Endodermal cell (in vitro differentiated cells): ENCODE data around the gene CASP8AP2. TPM values are rescaled to one million over a fixed set of nuclear protein-coding genes. Genes with fewer than 3 reads are reported as not detected.
A peak's percentile ranks its signal among the peaks of the same experiment; 100 is the strongest.

Experiments used
- DNase-seq: peaks from one replicate; pipeline ENCODE4 v3.0.0-alpha.2; 2017
- H3K27ac ChIP-seq: 2 replicates; pipeline ENCODE4 v1.5.1; 2013; ENCODE audit warnings: mild to moderate bottlenecking, low read depth, low read length, moderate library complexity
- H3K27me3 ChIP-seq: 2 replicates; pipeline ENCODE4 v1.6.1; 2013; ENCODE audit warnings: mild to moderate bottlenecking, low read length, moderate library complexity; ENCODE audit not compliant: insufficient read depth, control insufficient read depth, poor library complexity, severe bottlenecking
- H3K36me3 ChIP-seq: 2 replicates; pipeline ENCODE4 v1.7.0; 2013; ENCODE audit warnings: mild to moderate bottlenecking, low read length, moderate library complexity; ENCODE audit not compliant: control insufficient read depth, insufficient read depth
- H3K4me1 ChIP-seq: one replicate; pipeline ENCODE4 v1.7.0; 2013; ENCODE audit warnings: low read length; ENCODE audit not compliant: control insufficient read depth, insufficient read depth
- H3K4me3 ChIP-seq: 2 replicates; pipeline ENCODE4 v1.5.1; 2013; ENCODE audit warnings: mild to moderate bottlenecking, low read length, moderate library complexity
- H3K9ac ChIP-seq: 2 replicates; pipeline ENCODE4 v1.6.1; 2013; ENCODE audit warnings: mild to moderate bottlenecking, low read length, moderate library complexity; ENCODE audit not compliant: poor library complexity, severe bottlenecking; ENCODE audit errors: extremely low read depth
- H3K9me3 ChIP-seq: 2 replicates; pipeline ENCODE4 v1.6.1; 2013; ENCODE audit warnings: mild to moderate bottlenecking, low read length, moderate library complexity; ENCODE audit not compliant: control insufficient read depth
- H3K27ac Mint-ChIP-seq: 2 replicates; pipeline ENCODE4 v1.8.0; 2020; ENCODE audit warnings: mixed read lengths
- H3K27me3 Mint-ChIP-seq: 2 replicates; pipeline ENCODE4 v1.8.0; 2021; ENCODE audit warnings: mild to moderate bottlenecking, mixed read lengths; ENCODE audit not compliant: insufficient read depth
- H3K36me3 Mint-ChIP-seq: 2 replicates; pipeline ENCODE4 v1.8.0; 2020; ENCODE audit warnings: low read depth, mixed read lengths
- H3K4me1 Mint-ChIP-seq: 2 replicates; pipeline ENCODE4 v1.8.0; 2020; ENCODE audit warnings: mixed read lengths
- H3K4me3 Mint-ChIP-seq: 2 replicates; pipeline ENCODE4 v1.8.0; 2020; ENCODE audit warnings: mild to moderate bottlenecking, moderate library complexity, mixed read lengths
- H3K9me3 Mint-ChIP-seq: 2 replicates; pipeline ENCODE4 v1.8.0; 2020; ENCODE audit warnings: mild to moderate bottlenecking, mixed read lengths
- CTCF ChIP-seq: fragments of 200-600 bp; sonication (generic); conservative IDR thresholded peaks from 2 replicates; pipeline ENCODE4 v1.5.0; 2021; ENCODE audit warnings: antibody characterized with exemption, mild to moderate bottlenecking
- WGBS, 2 experiments: methylation state at CpG; one replicate each; pipeline versions ENCODE4 v1.1.5 to v1.1.7; 2013; ENCODE audit warnings: missing lambda C conversion rate in 2 of 2, mixed read lengths in 1 of 2; ENCODE audit not compliant: insufficient coverage in 1 of 2, insufficient read length in 1 of 2; 5-methylcytosine and 5-hydroxymethylcytosine counted together
- total RNA-seq, 2 donors: library from RNA; stranded (reverse); fragmentation: NEBNext Ultra II Directional in 1 of 2; extraction: Animal tissue kit (Norgen Biotek cat#: 25700) in 1 of 2; gene quantifications; 2 replicates in 1 of 2; 3 replicates in 1 of 2; pipeline ENCODE4 v1.2.1, GENCODE V29; 2021

The CASP8AP2 gene
- total RNA-seq, 2 donors from 2014 or later: 31.1 to 40.0 TPM

- H3K36me3 Mint-ChIP-seq: peaks cover 81% of the 10 kb centered on the region
- DNase-seq: no peak
- H3K27ac Mint-ChIP-seq: no peak overlapping the region
- peaks cover 89% of the 10 kb centered on the region for H3K36me3 ChIP-seq
- no peak overlapping the region for H3K4me3 ChIP-seq
- H3K9me3 Mint-ChIP-seq: peaks cover 2% of the 10 kb centered on the region
- no peaks in the 10 kb centered on the region for H3K27me3 Mint-ChIP-seq
- no peak overlapping the region for H3K4me3 Mint-ChIP-seq
- no peaks in the 10 kb centered on the region for H3K4me1 ChIP-seq
- H3K9me3 ChIP-seq: peaks cover 10% of the 10 kb centered on the region
- 80 to 100% methylated on average over 1 of the region's 1 CpG for WGBS, 2 experiments
- no peak for TF ChIP-seq CTCF
- peaks cover 4% of the 10 kb centered on the region for H3K4me1 Mint-ChIP-seq
- H3K27ac ChIP-seq: no peak overlapping the region
- H3K27me3 ChIP-seq: no peaks in the 10 kb centered on the region
- no peak overlapping the region for H3K9ac ChIP-seq
These were observed 39.7 kb upstream of the CASP8AP2 start for GRCh38 chr6:89789980-89790379.

GRCh38 chr6:89790403-89790802, 39.3 kb upstream of the CASP8AP2 start:
- Histone ChIP-seq H3K4me3 (no peak overlapping the region), H3K9ac (no peak overlapping the region), H3K27ac (no peak overlapping the region), H3K36me3 (peaks cover 89% of the 10 kb centered on the region), H3K4me1 (no peaks in the 10 kb centered on the region), H3K27me3 (no peaks in the 10 kb centered on the region), H3K9me3 (peaks cover 6% of the 10 kb centered on the region)
- no peak for TF ChIP-seq CTCF
- Mint-ChIP-seq H3K4me3 (no peak overlapping the region), H3K27me3 (no peaks in the 10 kb centered on the region), H3K4me1 (peaks cover 4% of the 10 kb centered on the region), H3K9me3 (no peaks in the 10 kb centered on the region), H3K36me3 (peaks cover 81% of the 10 kb centered on the region), H3K27ac (no peak overlapping the region)
- WGBS, 2 experiments: 96 to 100% methylated on average over 1 to 2 of the region's 2 CpGs
- no peak for DNase-seq

GRCh38 chr6:89792881-89793280, 36.8 kb upstream of the CASP8AP2 start:
- H3K9ac ChIP-seq: no peak overlapping the region
- peak overlapping the region; percentile 82 for H3K27ac Mint-ChIP-seq
- no peaks in the 10 kb centered on the region for H3K27me3 ChIP-seq
- H3K27me3 Mint-ChIP-seq: no peaks in the 10 kb centered on the region
- no peaks in the 10 kb centered on the region for H3K9me3 ChIP-seq
- TF ChIP-seq CTCF: peak; percentile 74
- H3K4me3 ChIP-seq: no peak overlapping the region
- H3K4me3 Mint-ChIP-seq: no peak overlapping the region
- no peaks in the 10 kb centered on the region for H3K9me3 Mint-ChIP-seq
- WGBS, 2 experiments: 72 to 94% methylated on average over 2 of the region's 2 CpGs
- no peaks in the 10 kb centered on the region for H3K4me1 ChIP-seq
- peaks cover 72% of the 10 kb centered on the region for H3K36me3 Mint-ChIP-seq
- H3K27ac ChIP-seq: no peak overlapping the region
- peaks cover 4% of the 10 kb centered on the region for H3K4me1 Mint-ChIP-seq
- DNase-seq: peak; percentile 75
- H3K36me3 ChIP-seq: peaks cover 69% of the 10 kb centered on the region
